ENCODE results near the gene AGRN. TPM values are rescaled to one million over a fixed set of nuclear protein-coding genes. Genes with fewer than 3 reads are reported as not detected.
"Not testable (repeated sequence)": the region's sequence is repeated elsewhere in the genome, so short reads cannot be mapped to it uniquely, and the experiment has no call there.

The AGRN gene
- total RNA-seq, 2 donors from 2014 or later = 12.1 to 87.6 TPM

GRCh38 chr1:993379-993995, 26.4 kb upstream of the AGRN start:
- no peak for ATAC-seq (replicated peaks)
- Mint-ChIP-seq H3K4me3 (no peak overlapping the region), H3K36me3 (ENCODE audit: low read depth) (no peaks in the 10 kb centered on the region), H3K4me1 (peaks cover 11% of the 10 kb centered on the region), H3K27me3 (peaks cover 28% of the 10 kb centered on the region), H3K27ac (no peak overlapping the region), H3K9me3 (no peaks in the 10 kb centered on the region)

- not testable (repeated sequence) for H3K27ac Mint-ChIP-seq; H3K9me3 Mint-ChIP-seq; ATAC-seq (replicated peaks); H3K4me3 Mint-ChIP-seq; H3K36me3 Mint-ChIP-seq (ENCODE audit: low read depth)
- H3K4me1 Mint-ChIP-seq = peaks cover 11% of the 10 kb centered on the region
- H3K27me3 Mint-ChIP-seq = peaks cover 20% of the 10 kb centered on the region
Observed at GRCh38 chr1:994546-994945, 25.4 kb upstream of the AGRN start.

- peaks cover 20% of the 10 kb centered on the region for H3K27me3 Mint-ChIP-seq
- peaks cover 11% of the 10 kb centered on the region for H3K4me1 Mint-ChIP-seq
- no peak for ATAC-seq (replicated peaks)
- H3K4me3 Mint-ChIP-seq = no peak overlapping the region
- H3K36me3 Mint-ChIP-seq (ENCODE audit: low read depth) = no peaks in the 10 kb centered on the region
- no peak overlapping the region for H3K27ac Mint-ChIP-seq
- H3K9me3 Mint-ChIP-seq = no peaks in the 10 kb centered on the region
Observed at GRCh38 chr1:995665-996633, 24.0 kb upstream of the AGRN start.

GRCh38 chr1:996851-997712, 22.8 kb upstream of the AGRN start:
- peak overlapping the region; percentile 12 for H3K4me3 Mint-ChIP-seq
- no peak for ATAC-seq (replicated peaks)
- H3K27me3 Mint-ChIP-seq = peaks cover 20% of the 10 kb centered on the region
- H3K27ac Mint-ChIP-seq = no peak overlapping the region
- H3K4me1 Mint-ChIP-seq = peaks cover 7% of the 10 kb centered on the region
- no peaks in the 10 kb centered on the region for H3K36me3 Mint-ChIP-seq (ENCODE audit: low read depth)
- no peaks in the 10 kb centered on the region for H3K9me3 Mint-ChIP-seq

- no peak for ATAC-seq (replicated peaks)
Observed at GRCh38 chr1:997713-997992, 22.3 kb upstream of the AGRN start.

GRCh38 chr1:997993-998744, 21.8 kb upstream of the AGRN start:
- H3K36me3 Mint-ChIP-seq (ENCODE audit: low read depth) = no peaks in the 10 kb centered on the region
- peaks cover 22% of the 10 kb centered on the region for H3K27me3 Mint-ChIP-seq
- H3K4me1 Mint-ChIP-seq = no peaks in the 10 kb centered on the region
- no peaks in the 10 kb centered on the region for H3K9me3 Mint-ChIP-seq
- no peak for ATAC-seq (replicated peaks)
- no peak overlapping the region for H3K27ac Mint-ChIP-seq
- H3K4me3 Mint-ChIP-seq = no peak overlapping the region

More at GRCh38 chr1:997713-997992, 22.3 kb upstream of the AGRN start:
- H3K36me3 Mint-ChIP-seq (ENCODE audit: low read depth) = no peaks in the 10 kb centered on the region
- H3K9me3 Mint-ChIP-seq = no peaks in the 10 kb centered on the region
- peak overlapping the region; percentile 12 for H3K4me3 Mint-ChIP-seq
- H3K27ac Mint-ChIP-seq = no peak overlapping the region
- H3K27me3 Mint-ChIP-seq = peaks cover 20% of the 10 kb centered on the region
- H3K4me1 Mint-ChIP-seq = peaks cover under 1% of the 10 kb centered on the region

GRCh38 chr1:998745-998994, 21.2 kb upstream of the AGRN start:
- ATAC-seq (replicated peaks) = no peak
- Mint-ChIP-seq H3K36me3 (ENCODE audit: low read depth) (no peaks in the 10 kb centered on the region), H3K4me3 (no peak overlapping the region), H3K9me3 (no peaks in the 10 kb centered on the region), H3K27me3 (peaks cover 25% of the 10 kb centered on the region), H3K4me1 (no peaks in the 10 kb centered on the region), H3K27ac (no peak overlapping the region)

- Mint-ChIP-seq H3K27ac (no peak overlapping the region), H3K9me3 (no peaks in the 10 kb centered on the region), H3K4me1 (no peaks in the 10 kb centered on the region), H3K4me3 (no peak overlapping the region), H3K36me3 (ENCODE audit: low read depth) (no peaks in the 10 kb centered on the region), H3K27me3 (peaks cover 25% of the 10 kb centered on the region)
- peak; percentile 32 for ATAC-seq (replicated peaks)
Observed at GRCh38 chr1:998995-999724, 20.8 kb upstream of the AGRN start.

- Mint-ChIP-seq H3K27ac (no peak within 1 kb of the TSS), H3K4me1 (peaks cover 2% of the 10 kb centered on the region), H3K9me3 (no peaks in the 10 kb centered on the region), H3K4me3 (peak within 1 kb of the TSS; percentile 50), H3K27me3 (peaks cover 26% of the 10 kb centered on the region), H3K36me3 (ENCODE audit: low read depth) (no peaks in the 10 kb centered on the region)
- peak; percentile 47 for ATAC-seq (replicated peaks)
Observed at GRCh38 chr1:999725-1000356, 20.1 kb upstream of the AGRN start, which contains the start of gene HES4. Gene HES4, minus strand, starts transcription at chr1:1000097. Its CDS starts 124 bp downstream, at chr1:999973.

- no peaks in the 10 kb centered on the region for H3K9me3 Mint-ChIP-seq
- H3K36me3 Mint-ChIP-seq (ENCODE audit: low read depth) = peaks cover 4% of the 10 kb centered on the region
- peak overlapping the region; percentile 50 for H3K4me3 Mint-ChIP-seq
- peaks cover 25% of the 10 kb centered on the region for H3K27me3 Mint-ChIP-seq
- H3K27ac Mint-ChIP-seq = no peak overlapping the region
- peaks cover 7% of the 10 kb centered on the region for H3K4me1 Mint-ChIP-seq
- ATAC-seq (replicated peaks) = no peak
Observed at GRCh38 chr1:1000357-1001056, 19.4 kb upstream of the AGRN start.

GRCh38 chr1:1001057-1001783, 18.7 kb upstream of the AGRN start:
- peaks cover 4% of the 10 kb centered on the region for H3K36me3 Mint-ChIP-seq (ENCODE audit: low read depth)
- H3K27ac Mint-ChIP-seq = no peak overlapping the region
- peaks cover 22% of the 10 kb centered on the region for H3K27me3 Mint-ChIP-seq
- peak; percentile 5 for ATAC-seq (replicated peaks)
- H3K9me3 Mint-ChIP-seq = no peaks in the 10 kb centered on the region
- H3K4me1 Mint-ChIP-seq = peaks cover 7% of the 10 kb centered on the region
- peak overlapping the region; percentile 50 for H3K4me3 Mint-ChIP-seq

GRCh38 chr1:1003618-1004419, 16.1 kb upstream of the AGRN start:
- H3K27me3 Mint-ChIP-seq = peaks cover 17% of the 10 kb centered on the region
- no peak for ATAC-seq (replicated peaks)
- H3K4me3 Mint-ChIP-seq = no peak overlapping the region
- peaks cover 7% of the 10 kb centered on the region for H3K4me1 Mint-ChIP-seq
- H3K27ac Mint-ChIP-seq = no peak overlapping the region
- peaks cover 4% of the 10 kb centered on the region for H3K36me3 Mint-ChIP-seq (ENCODE audit: low read depth)
- H3K9me3 Mint-ChIP-seq = no peaks in the 10 kb centered on the region

All from activated T-helper 17 cell treated with anti-CD3 and anti-CD28 coated beads, Interleukin-2, amount 50 U/mL, for 72 hours (primary cell).